A549 (cell line): ENCODE results near the gene SLC1A2. TPM values are rescaled to one million over a fixed set of nuclear protein-coding genes. Genes with fewer than 3 reads are reported as not detected.
A peak's percentile ranks its signal among the peaks of the same experiment; 100 is the strongest.

Experiments used
- ATAC-seq, 2 experiments: fragments of 200-7000 bp in 1 of 2; fragments of >200 bp in 1 of 2; cut with Nextera tagmentation in 1 of 2; cut with Tn5 transposase in 1 of 2; 3 replicates each; pipeline versions ENCODE4 v1.8.0 to v1.9.1; 2018 to 2020; ENCODE audit warnings: mild to moderate bottlenecking in 1 of 2, moderate library complexity in 1 of 2
- CTCF ChIA-PET: fragments of 300-600 bp; sonication (Branson Sonifier 250); formaldehyde crosslinking; extraction: SDS; loops from one replicate; lab custom pipeline; 2021; ENCODE audit warnings: antibody characterized with exemption, inconsistent platforms; lab: Yijun Ruan, JAX
- POLR2A ChIA-PET: fragments of 350-600 bp; formaldehyde crosslinking; extraction: SDS; loops from one replicate; lab custom pipeline; 2021; ENCODE audit warnings: antibody characterized with exemption, inconsistent platforms; lab: Yijun Ruan, JAX
- DNase-seq, 2 experiments: peaks; one replicate each; pipeline versions ENCODE4 v3.0.0 to v3.0.0-alpha.2; 2011 to 2016; ENCODE audit warnings: low read depth in 1 of 2, low spot score in 1 of 2
- FAIRE-seq: peaks from 2 replicates; lab custom pipeline; 2011; peaks lifted over from hg19 to GRCh38; lab: Jason Lieb, UNC
- H3K27ac ChIP-seq, 2 experiments: fragments of >200 bp; sonication (Bioruptor Twin); formaldehyde crosslinking; 3 replicates each; pipeline ENCODE4 v1.5.1; 2016 to 2017
- H3K4me1 ChIP-seq: fragments of >200 bp; sonication (Bioruptor Twin); formaldehyde crosslinking; 3 replicates; pipeline ENCODE4 v1.6.1; 2016
- H3K4me2 ChIP-seq: fragments of >200 bp; sonication (Bioruptor Twin); formaldehyde crosslinking; 3 replicates; pipeline ENCODE4 v1.6.1; 2016
- H3K4me3 ChIP-seq: fragments of >200 bp; sonication (Bioruptor Twin); formaldehyde crosslinking; 3 replicates; pipeline ENCODE4 v1.5.1; 2016
- H3K9me3 ChIP-seq: fragments of >200 bp; sonication (Bioruptor Twin); formaldehyde crosslinking; 3 replicates; pipeline ENCODE4 v1.6.1; 2016
- ATOH8 ChIP-seq: fragments of 250-450 bp; sonication (Bioruptor Pico); IDR thresholded peaks from 2 replicates; pipeline ENCODE4 v1.5.0; 2020; ENCODE audit warnings: low read depth, mild to moderate bottlenecking, moderate library complexity
- BHLHE40 ChIP-seq: IDR thresholded peaks from 2 replicates; pipeline ENCODE4 v1.6.1; 2012; ENCODE audit warnings: low read depth, low read length, inconsistent platforms
- CHD4 ChIP-seq: fragments of 200-600 bp; sonication (generic); IDR thresholded peaks from 2 replicates; pipeline ENCODE4 v1.6.1; 2016; ENCODE audit warnings: antibody characterized with exemption, mild to moderate bottlenecking, borderline replicate concordance
- CTCF ChIP-seq: fragments of >200 bp; sonication (Bioruptor Twin); formaldehyde crosslinking; IDR thresholded peaks from 3 replicates; pipeline ENCODE4 v1.5.1; 2016
- EHMT2 ChIP-seq: fragments of 200-600 bp; sonication (generic); IDR thresholded peaks from 2 replicates; pipeline ENCODE4 v1.6.1; 2016; ENCODE audit warnings: antibody characterized with exemption, low read depth, mild to moderate bottlenecking, moderate library complexity
- ELK1 ChIP-seq: fragments of 150-350 bp; IDR thresholded peaks from 2 replicates; pipeline ENCODE4 v1.6.1; 2014; ENCODE audit warnings: low read depth, mild to moderate bottlenecking, low read length
- FOSL2 ChIP-seq, 2 experiments: fragments of 450-650 bp in 1 of 2; fragments of >200 bp in 1 of 2; sonication (Bioruptor Twin) in 1 of 2; formaldehyde crosslinking; IDR thresholded peaks; 2 replicates each; pipeline versions ENCODE4 v1.5.0 to v1.6.1; 2016 to 2020; ENCODE audit warnings: mild to moderate bottlenecking in 1 of 2, moderate library complexity in 1 of 2
- HES2 ChIP-seq: fragments of >200 bp; sonication (Bioruptor Twin); formaldehyde crosslinking; IDR thresholded peaks from 2 replicates; pipeline ENCODE4 v1.6.1; 2016
- HOXB13 ChIP-seq: fragments of 250-450 bp; sonication (Bioruptor Pico); IDR thresholded peaks from 2 replicates; pipeline ENCODE4 v1.5.0; 2020; ENCODE audit warnings: low read depth, mild to moderate bottlenecking, moderate library complexity
- JUN ChIP-seq, 2 experiments: fragments of >200 bp; sonication (Bioruptor Twin); formaldehyde crosslinking; IDR thresholded peaks; 2 replicates in 1 of 2; 3 replicates in 1 of 2; pipeline ENCODE4 v1.6.1; 2016 to 2017
- KDM1A ChIP-seq: fragments of 200-600 bp; sonication (generic); IDR thresholded peaks from 2 replicates; pipeline ENCODE4 v1.6.1; 2016; ENCODE audit warnings: low read depth, mild to moderate bottlenecking
- MAZ ChIP-seq: fragments of 150-350 bp; IDR thresholded peaks from 2 replicates; pipeline ENCODE4 v1.6.1; 2014; ENCODE audit warnings: antibody characterized with exemption, low read depth, low read length, borderline replicate concordance
- MYC ChIP-seq: IDR thresholded peaks from 2 replicates; pipeline ENCODE4 v1.6.1; 2012; ENCODE audit warnings: mild to moderate bottlenecking, inconsistent platforms, low read length, improper control_type of control experiment, borderline replicate concordance
- POLR2AphosphoS2 ChIP-seq: conservative IDR thresholded peaks from 2 replicates; pipeline ENCODE4 v1.6.1; 2012; ENCODE audit warnings: low read length, improper control_type of control experiment, inconsistent platforms
- REST ChIP-seq: fragments of 200-600 bp; sonication (generic); IDR thresholded peaks from 2 replicates; pipeline ENCODE4 v1.6.1; 2016; ENCODE audit warnings: antibody characterized with exemption, mild to moderate bottlenecking, moderate library complexity
- SMC3 ChIP-seq: fragments of >200 bp; sonication (Bioruptor Twin); formaldehyde crosslinking; IDR thresholded peaks from 3 replicates; pipeline ENCODE4 v1.6.1; 2018; ENCODE audit warnings: inconsistent platforms
- SREBF2 ChIP-seq: fragments of 450-650 bp; IDR thresholded peaks from 2 replicates; pipeline ENCODE4 v1.6.1; 2014; ENCODE audit warnings: mild to moderate bottlenecking, moderate library complexity
- TP53 ChIP-seq: fragments of 250-450 bp; sonication (Bioruptor Pico); IDR thresholded peaks from 2 replicates; pipeline ENCODE4 v1.5.0; 2021; ENCODE audit warnings: mild to moderate bottlenecking, moderate library complexity
- USF2 ChIP-seq: fragments of 450-650 bp; IDR thresholded peaks from 2 replicates; pipeline ENCODE4 v1.6.1; 2014; ENCODE audit warnings: antibody characterized with exemption
- ZFP36 ChIP-seq: fragments of 450-650 bp; IDR thresholded peaks from 2 replicates; pipeline ENCODE4 v1.6.1; 2014; ENCODE audit warnings: borderline replicate concordance; ENCODE audit not compliant: partially characterized antibody
- ZNF302 ChIP-seq: fragments of 250-450 bp; sonication (Bioruptor Pico); IDR thresholded peaks from 2 replicates; pipeline ENCODE4 v1.9.0; 2021; ENCODE audit warnings: inconsistent platforms, mild to moderate bottlenecking, moderate library complexity
- WGBS: methylation state at CpG from one replicate; pipeline ENCODE4 v1.1.6; 2017; ENCODE audit errors: missing lambda C conversion rate; 5-methylcytosine and 5-hydroxymethylcytosine counted together
- polyA plus RNA-seq, 4 experiments: library from polyadenylated mRNA; depleted of rRNA in 3 of 4; stranded (reverse); fragments of >200 nt; fragmentation: RNase III in 1 of 4; extraction: RNeasy Plus Mini Kit Qiagen cat#74134 plus additional on column Dnase treatment in 1 of 4; gene quantifications; 2 replicates in 3 of 4; 3 replicates in 1 of 4; pipeline ENCODE4 v1.2.3, GENCODE V29; 2011 to 2017

Gene SLC1A2
- polyA plus RNA-seq, 2 of the 4 experiments (the other 2 are of a cell fraction): 0.01 to 0.14 TPM

- WGBS: 0% methylated on average over 1 of the region's 1 CpG
- no peak for FAIRE-seq
Measured at GRCh38 chr11:35235498-35235897, 183.9 kb downstream of the SLC1A2 start.

GRCh38 chr11:35235157-35235468 lies 184.2 kb downstream of the SLC1A2 start:
- H3K4me2 ChIP-seq: no peak overlapping the region
- peaks cover 9% of the 10 kb centered on the region; the same call in 2 of the 3 replicates for H3K4me1 ChIP-seq
- DNase-seq: no peak
- no peak overlapping the region for H3K4me3 ChIP-seq
- no peak for TF ChIP-seq HES2
- no peak for TF ChIP-seq SREBF2
- no peak for TF ChIP-seq FOSL2 (IDR thresholded peaks at IDR 0.05)
- no peak for TF ChIP-seq FOSL2 (CRISPR knock-in tag; IDR thresholded peaks at IDR 0.05)
- no peak for TF ChIP-seq JUN (IDR thresholded peaks at IDR 0.05)
- no peak for TF ChIP-seq ZNF302
- TF ChIP-seq KDM1A: no peak
- TF ChIP-seq MYC: no peak
- no peak for TF ChIP-seq MAZ
- TF ChIP-seq ELK1: no peak
- TF ChIP-seq SMC3: no peak
- no peak for TF ChIP-seq CHD4
- TF ChIP-seq USF2: no peak
- TF ChIP-seq, all 56 proteins: peak for 0
- ChIA-PET POLR2A (no interaction called here), CTCF (interaction anchor here (1.1 to 1.2 kb wide), 4 partner anchors 11 to 309 kb away, joined by 3 read pairs; no protein-coding TSS in a partner anchor)
- FAIRE-seq (no peak), ATAC-seq (no peak; a peak in 1 of 6 replicates)
- H3K9me3 ChIP-seq: 0 out of 3 replicates have a peak, but pooled peaks cover 3% of the 10 kb centered on the region
- H3K27ac ChIP-seq: peak overlapping the region in 1 of 2 experiments; percentile 68; a peak in 1 of 6 replicates
- WGBS: 96% methylated on average over 2 of the region's 2 CpGs

More at GRCh38 chr11:35235498-35235897, 183.9 kb downstream of the SLC1A2 start:
- H3K4me1 ChIP-seq: peaks cover 9% of the 10 kb centered on the region; the same call in 2 of the 3 replicates
- no peak for ATAC-seq
- peak overlapping the region in 1 of 2 experiments; percentile 68; a peak in 3 of 6 replicates for H3K27ac ChIP-seq
- TF ChIP-seq BHLHE40: no peak
- TF ChIP-seq EHMT2: no peak
- no peak for TF ChIP-seq ZFP36
- TF ChIP-seq HOXB13 (CRISPR knock-in tag): no peak
- TF ChIP-seq ATOH8: no peak
- TF ChIP-seq CTCF: no peak
- no peak for TF ChIP-seq TP53 (CRISPR knock-in tag)
- TF ChIP-seq FOSL2 (IDR thresholded peaks at IDR 0.05): no peak
- TF ChIP-seq FOSL2 (CRISPR knock-in tag; IDR thresholded peaks at IDR 0.05): no peak
- no peak for TF ChIP-seq REST
- no peak for TF ChIP-seq POLR2AphosphoS2
- POLR2A ChIA-PET: no interaction called here
- peak overlapping the region; percentile 20; the same call in 1 of the 3 replicates for H3K4me2 ChIP-seq
- CTCF ChIA-PET: interaction anchor here (1.1 to 1.4 kb wide), 5 partner anchors 11 to 309 kb away, joined by 3 read pairs; no protein-coding TSS in a partner anchor
- no peak for DNase-seq
- H3K9me3 ChIP-seq: 0 out of 3 replicates have a peak, but pooled peaks cover 3% of the 10 kb centered on the region
- H3K4me3 ChIP-seq: no peak overlapping the region
